ENCODE results near the gene BMS1. TPM values are rescaled to one million over a fixed set of nuclear protein-coding genes. Genes with fewer than 3 reads are reported as not detected.
A peak's percentile ranks its signal among the peaks of the same experiment; 100 is the strongest.

BMS1 gene, protein sequence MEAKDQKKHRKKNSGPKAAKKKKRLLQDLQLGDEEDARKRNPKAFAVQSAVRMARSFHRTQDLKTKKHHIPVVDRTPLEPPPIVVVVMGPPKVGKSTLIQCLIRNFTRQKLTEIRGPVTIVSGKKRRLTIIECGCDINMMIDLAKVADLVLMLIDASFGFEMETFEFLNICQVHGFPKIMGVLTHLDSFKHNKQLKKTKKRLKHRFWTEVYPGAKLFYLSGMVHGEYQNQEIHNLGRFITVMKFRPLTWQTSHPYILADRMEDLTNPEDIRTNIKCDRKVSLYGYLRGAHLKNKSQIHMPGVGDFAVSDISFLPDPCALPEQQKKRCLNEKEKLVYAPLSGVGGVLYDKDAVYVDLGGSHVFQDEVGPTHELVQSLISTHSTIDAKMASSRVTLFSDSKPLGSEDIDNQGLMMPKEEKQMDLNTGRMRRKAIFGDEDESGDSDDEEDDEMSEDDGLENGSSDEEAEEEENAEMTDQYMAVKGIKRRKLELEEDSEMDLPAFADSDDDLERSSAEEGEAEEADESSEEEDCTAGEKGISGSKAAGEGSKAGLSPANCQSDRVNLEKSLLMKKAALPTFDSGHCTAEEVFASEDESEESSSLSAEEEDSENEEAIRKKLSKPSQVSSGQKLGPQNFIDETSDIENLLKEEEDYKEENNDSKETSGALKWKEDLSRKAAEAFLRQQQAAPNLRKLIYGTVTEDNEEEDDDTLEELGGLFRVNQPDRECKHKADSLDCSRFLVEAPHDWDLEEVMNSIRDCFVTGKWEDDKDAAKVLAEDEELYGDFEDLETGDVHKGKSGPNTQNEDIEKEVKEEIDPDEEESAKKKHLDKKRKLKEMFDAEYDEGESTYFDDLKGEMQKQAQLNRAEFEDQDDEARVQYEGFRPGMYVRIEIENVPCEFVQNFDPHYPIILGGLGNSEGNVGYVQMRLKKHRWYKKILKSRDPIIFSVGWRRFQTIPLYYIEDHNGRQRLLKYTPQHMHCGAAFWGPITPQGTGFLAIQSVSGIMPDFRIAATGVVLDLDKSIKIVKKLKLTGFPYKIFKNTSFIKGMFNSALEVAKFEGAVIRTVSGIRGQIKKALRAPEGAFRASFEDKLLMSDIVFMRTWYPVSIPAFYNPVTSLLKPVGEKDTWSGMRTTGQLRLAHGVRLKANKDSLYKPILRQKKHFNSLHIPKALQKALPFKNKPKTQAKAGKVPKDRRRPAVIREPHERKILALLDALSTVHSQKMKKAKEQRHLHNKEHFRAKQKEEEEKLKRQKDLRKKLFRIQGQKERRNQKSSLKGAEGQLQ
- 25.2 and 41.1 TPM in 2 replicates for total RNA-seq (2016; rRNA removed; fragmentation: Illumina TruSeq; extraction: Trizol)
- total RNA-seq (2016; cell fraction: cytosol; rRNA removed; fragmentation: Illumina TruSeq; extraction: Trizol; ENCODE audit: low read depth), result 1.7 and 2.0 TPM in 2 replicates
- total RNA-seq (2016; cell fraction: insoluble cytoplasmic fraction; rRNA removed; fragmentation: Illumina TruSeq; extraction: Trizol), result 25.2 and 40.3 TPM in 2 replicates
- total RNA-seq (2016; cell fraction: membrane; rRNA removed; fragmentation: Illumina TruSeq; extraction: Trizol), result 4.9 TPM in 2 replicates
- total RNA-seq (2016; cell fraction: nucleus; rRNA removed; fragmentation: Illumina TruSeq; extraction: Trizol), result 21.4 and 22.2 TPM in 2 replicates
- polyA plus RNA-seq (2011; rRNA removed), result 3.8 and 3.9 TPM in 2 replicates
- polyA plus RNA-seq (2011; cell fraction: cytosol; rRNA removed), result 2.2 and 3.1 TPM in 2 replicates
- polyA plus RNA-seq (2011; cell fraction: nucleus; rRNA removed), result 4.1 and 5.5 TPM in 2 replicates
- 12.4 and 14.5 TPM in 2 replicates for polyA plus RNA-seq (2012)
- polyA plus RNA-seq (2016; cell fraction: cytosol; fragmentation: Illumina TruSeq; extraction: Trizol; ENCODE audit: low read depth), result 0.86 and 0.88 TPM in 2 replicates
- polyA plus RNA-seq (2016; cell fraction: insoluble cytoplasmic fraction; fragmentation: Illumina TruSeq; extraction: Trizol; ENCODE audit: low read depth), result 30.1 and 30.6 TPM in 2 replicates
- polyA plus RNA-seq (2016; cell fraction: membrane; fragmentation: Illumina TruSeq; extraction: Trizol; ENCODE audit: low read depth), result 1.6 and 2.0 TPM in 2 replicates
- polyA plus RNA-seq (2016; cell fraction: nucleus; fragmentation: Illumina TruSeq; extraction: Trizol; ENCODE audit: insufficient read depth, low read depth), result 23.1 and 25.2 TPM in 2 replicates
- polyA minus RNA-seq (2011; rRNA and poly(A)+ RNA removed; ENCODE audit: low replicate concordance), result 3.3 and 6.8 TPM in 2 replicates
- polyA minus RNA-seq (2011; cell fraction: cytosol; rRNA and poly(A)+ RNA removed), result 7.6 TPM in 2 replicates
- 13.9 and 16.9 TPM in 2 replicates for polyA minus RNA-seq (2011; cell fraction: nucleus; rRNA and poly(A)+ RNA removed)
- percentile 88 among the genes with signal in this experiment for Bru-seq, nascent RNA
- percentile 92 among the genes with signal in this experiment for BruChase-seq, experiment 1, labeled RNA remaining after a 6-hour chase
- BruChase-seq, experiment 2, labeled RNA remaining after a 2-hour chase, result percentile 90 among the genes with signal in this experiment
- long read RNA-seq, experiment 1, full-length matches to known transcripts, result 3 of 32 reads
- long read RNA-seq, experiment 1, partial matches to known transcripts, result 27 of 32 reads
- long read RNA-seq, experiment 1, other reads (novel, unspliced or antisense), result 2 of 32 reads
- long read RNA-seq, experiment 2, partial matches to known transcripts, result 43 of 58 reads
- long read RNA-seq, experiment 2, other reads (novel, unspliced or antisense), result 15 of 58 reads

DNA sequence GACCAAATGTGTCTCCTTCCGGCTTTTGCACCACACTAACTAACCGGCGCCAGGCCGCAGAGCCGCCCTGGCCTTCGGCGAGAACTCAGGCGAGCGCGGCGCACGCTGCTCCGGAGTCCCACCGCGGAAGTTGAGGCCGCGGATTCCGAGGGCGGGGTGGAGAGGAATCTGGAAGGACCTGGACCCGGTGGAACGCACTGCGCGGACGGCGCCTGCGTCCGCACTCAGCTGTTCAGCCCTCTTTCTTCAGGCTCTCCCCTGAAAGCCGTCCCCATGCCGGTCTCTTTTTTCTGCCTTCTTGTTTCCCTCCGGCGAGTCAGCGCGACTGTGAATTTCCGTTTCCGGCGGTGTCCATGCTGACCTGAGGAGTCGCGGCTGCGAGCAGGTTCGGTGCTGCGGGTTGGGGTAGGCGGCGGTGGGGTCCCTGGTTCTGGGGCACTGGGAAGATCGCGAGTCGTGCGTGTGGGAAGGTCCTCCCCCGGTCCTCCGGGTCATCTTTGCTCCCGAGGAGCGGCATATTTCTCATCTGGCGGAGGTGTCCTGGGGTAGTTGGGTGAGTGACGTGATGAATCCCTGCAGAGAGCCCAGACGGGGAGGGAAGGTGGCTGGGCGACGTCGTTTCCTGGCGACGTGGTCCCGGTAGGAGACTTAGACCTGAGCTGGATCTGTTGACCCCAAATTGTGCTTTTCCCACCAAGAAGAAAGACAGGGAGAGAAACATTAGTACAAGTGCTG lies at the start of gene BMS1:
TSS of gene BMS1 (plus strand) at position 350 of the 735 bp plus-strand sequence. CDS start 1,600 bp downstream, outside the sequence.
- BruUV-seq (replicated peaks), result no TSS peak
- Histone ChIP-seq H3K79me2 (ENCODE audit: insufficient read depth, low read length) (peaks cover 17% of the 10 kb centered on the region), H3K4me3 (replicated peaks in 1 of 3; ENCODE audit: insufficient read depth in 1 of 3, low read depth in 2 of 3, low read length in 3 of 3) (peak within 1 kb of the TSS; percentile 69 to 90 (median 84)), H3K9ac (ENCODE audit: insufficient read depth, low read depth, low read length) (peak within 1 kb of the TSS; percentile 88), H3K27ac (ENCODE audit: extremely low read length, insufficient read depth, low read length) (peak within 1 kb of the TSS; percentile 89), H3K27me3 (ENCODE audit: control insufficient read depth in 1 of 2, insufficient read depth in 2 of 2, low read length in 2 of 2) (no peaks in the 10 kb centered on the region; a peak in 1 of 5 replicates), H3K4me2 (ENCODE audit: low read depth, low read length) (peak within 1 kb of the TSS; percentile 95), H2AFZ (ENCODE audit: low read length) (peak within 1 kb of the TSS; percentile 85), H3K4me1 (ENCODE audit: insufficient read depth, low read length) (peaks cover 21% of the 10 kb centered on the region), H3K36me3 (replicated peaks in 1 of 2; ENCODE audit: control insufficient read depth in 1 of 2, insufficient read depth in 2 of 2, low read length in 2 of 2) (peaks cover 2 to 24% of the 10 kb centered on the region in 2 experiments; a peak in 4 of 5 replicates), H3K9me3 (ENCODE audit: low read length) (no peaks in the 10 kb centered on the region), H4K20me1 (ENCODE audit: insufficient read depth, low read length) (no peaks in the 10 kb centered on the region)
- CTCF ChIA-PET (ENCODE audit: low intra/inter-chr PET ratio, low total read pairs), result no interaction called here
- 0% methylated on average over 40 of the region's 60 CpGs for WGBS (ENCODE audit: low lambda C conversion rate)
- in situ Hi-C loops (cut with HindIII; ENCODE audit: extremely low pct_ligation_motif_present, low pct_unique_long_range_greater_than_20kb), result no loop called here
- DNase-seq (ENCODE audit: low spot score) (peak; percentile 90), ATAC-seq (peak; percentile 93), FAIRE-seq (no peak)
- POLR2A ChIA-PET, result interaction anchor here (0.8 to 2.1 kb wide), 7 partner anchors 10 to 239 kb away, joined by 3 to 13 read pairs (median 3); no protein-coding TSS in a partner anchor
- intact Hi-C loops (cut with micrococcal nuclease; ENCODE audit: unreplicated experiment), result loop anchor here (1.0 to 5.0 kb wide), 2 partner anchors 144 to 230 kb away; partner anchors contain the start of gene ZNF33B
- peak; percentile 98 for TF ChIP-seq ZFY (CRISPR knock-in tag; IDR thresholded peaks at IDR 0.05)
- peak; percentile 77; the same call in 1 of the 2 replicates for TF ChIP-seq CCDC6 (CRISPR knock-in tag; IDR thresholded peaks at IDR 0.05)
- TF ChIP-seq PHF8 (CRISPR knock-in tag; IDR thresholded peaks at IDR 0.05), result peak; percentile 97
- peak; percentile 81 for TF ChIP-seq ZNF543 (CRISPR knock-in tag; IDR thresholded peaks at IDR 0.05)
- peak; percentile 83; the same call in 1 of the 2 replicates for TF ChIP-seq ZNF331 (CRISPR knock-in tag; IDR thresholded peaks at IDR 0.05)
- peak; percentile 64; the same call in 1 of the 2 replicates for TF ChIP-seq PAX8 (CRISPR knock-in tag; IDR thresholded peaks at IDR 0.05; ENCODE audit: borderline replicate concordance)
- TF ChIP-seq BRF2 (CRISPR knock-in tag; IDR thresholded peaks at IDR 0.05), result peak; percentile 79
- TF ChIP-seq ZNF33A (CRISPR knock-in tag; IDR thresholded peaks at IDR 0.05; ENCODE audit: borderline replicate concordance), result peak; percentile 95; the same call in 1 of the 2 replicates
- peak; percentile 52; the same call in 1 of the 2 replicates for TF ChIP-seq GTF3A (CRISPR knock-in tag; conservative IDR thresholded peaks at IDR 0.05)
- TF ChIP-seq RORA (CRISPR knock-in tag; IDR thresholded peaks at IDR 0.05), result no peak
